LNCaP clone FGC (cell line): ENCODE measurements around the gene SYPL2.

Experiments used
- DNase-seq: peaks from one replicate; pipeline ENCODE4 v3.0.0-alpha.2; 2011; ENCODE audit warnings: low read depth
- H3K4me3 ChIP-seq: 2 replicates; pipeline ENCODE4 v1.5.1; 2011; ENCODE audit warnings: mild to moderate bottlenecking, low read depth, low read length, control low read depth
- CTCF ChIP-seq: IDR thresholded peaks from 2 replicates; pipeline ENCODE4 v1.5.1; 2012; ENCODE audit warnings: mild to moderate bottlenecking; ENCODE audit not compliant: control insufficient read depth, insufficient read depth; ENCODE audit errors: extremely low read depth

The SYPL2 gene

GRCh38 chr1:109522026-109522425, 55.7 kb downstream of the SYPL2 start:
- no peak for DNase-seq
- H3K4me3 ChIP-seq: no peak overlapping the region
- no peak for TF ChIP-seq CTCF

GRCh38 chr1:109523706-109524105, 57.4 kb downstream of the SYPL2 start:
- TF ChIP-seq CTCF: no peak
- no peak for DNase-seq
- H3K4me3 ChIP-seq: no peak overlapping the region

GRCh38 chr1:109527098-109527811, 60.9 kb downstream of the SYPL2 start:
- DNase-seq: no peak
- TF ChIP-seq CTCF: no peak
- no peak overlapping the region for H3K4me3 ChIP-seq

- no peak overlapping the region for H3K4me3 ChIP-seq
- TF ChIP-seq CTCF: no peak
- DNase-seq: no peak
Measured at GRCh38 chr1:109527846-109528695, 61.7 kb downstream of the SYPL2 start.

GRCh38 chr1:109528712-109529111, 62.4 kb downstream of the SYPL2 start:
- H3K4me3 ChIP-seq: no peak overlapping the region
- no peak for TF ChIP-seq CTCF

GRCh38 chr1:109529881-109530456, 63.6 kb downstream of the SYPL2 start:
- no peak for DNase-seq
- H3K4me3 ChIP-seq: no peak overlapping the region
- no peak for TF ChIP-seq CTCF

More at GRCh38 chr1:109528712-109529111, 62.4 kb downstream of the SYPL2 start:
- no peak for DNase-seq
